Measurements from ENCODE around the gene RER1.

GRCh38 chr1:2452932-2453315 is 61.3 kb downstream of the RER1 start:
- TF ChIP-seq CTCF (IDR thresholded peaks at IDR 0.05) (no peak), POLR2A (IDR thresholded peaks at IDR 0.05) (no peak)
